Ishikawa (cell line): Measurements from ENCODE around the gene KBTBD3.

Experiments used
- CEBPB ChIP-seq: IDR thresholded peaks from 2 replicates; pipeline ENCODE4 v1.6.1; 2012
- CREB1 ChIP-seq: IDR thresholded peaks from 2 replicates; pipeline ENCODE4 v1.6.1; 2012; ENCODE audit warnings: low read depth
- EGR1 ChIP-seq: IDR thresholded peaks from 2 replicates; pipeline ENCODE4 v1.6.1; 2012
- EP300 ChIP-seq: IDR thresholded peaks from 2 replicates; pipeline ENCODE4 v1.6.1; 2012; ENCODE audit warnings: borderline replicate concordance
- FOXM1 ChIP-seq: IDR thresholded peaks from 2 replicates; pipeline ENCODE4 v1.6.1; 2012; ENCODE audit warnings: low read depth, borderline replicate concordance
- MAX ChIP-seq: IDR thresholded peaks from 2 replicates; pipeline ENCODE4 v1.6.1; 2012
- NFIC ChIP-seq: IDR thresholded peaks from 2 replicates; pipeline ENCODE4 v1.6.1; 2012
- RAD21 ChIP-seq: IDR thresholded peaks from 2 replicates; pipeline ENCODE4 v1.6.1; 2012; ENCODE audit warnings: low read depth
- REST ChIP-seq: IDR thresholded peaks from 2 replicates; pipeline ENCODE4 v1.6.1; 2012; ENCODE audit warnings: low read depth, mild to moderate bottlenecking
- TAF1 ChIP-seq: IDR thresholded peaks from 2 replicates; pipeline ENCODE4 v1.6.1; 2012; ENCODE audit warnings: low read depth, mild to moderate bottlenecking
- TCF12 ChIP-seq: IDR thresholded peaks from 2 replicates; pipeline ENCODE4 v1.6.1; 2012; ENCODE audit warnings: low read depth
- TEAD4 ChIP-seq: IDR thresholded peaks from 2 replicates; pipeline ENCODE4 v1.6.1; 2012
- USF1 ChIP-seq: IDR thresholded peaks from 2 replicates; pipeline ENCODE4 v1.6.1; 2012
- YY1 ChIP-seq: IDR thresholded peaks from 2 replicates; pipeline ENCODE4 v1.6.1; 2012; ENCODE audit warnings: low read depth
- ZBTB7A ChIP-seq: IDR thresholded peaks from 2 replicates; pipeline ENCODE4 v1.6.1; 2012; ENCODE audit warnings: low read depth

KBTBD3 gene

GRCh38 chr11:106101370-106101769 lies 24.2 kb upstream of the KBTBD3 start:
- TF ChIP-seq TCF12 (no peak), TAF1 (no peak), MAX (no peak)

GRCh38 chr11:106098893-106099553 lies 21.9 kb upstream of the KBTBD3 start:
- TF ChIP-seq EGR1 (no peak), EP300 (no peak), REST (no peak), TEAD4 (no peak), CREB1 (no peak), USF1 (no peak), MAX (no peak), RAD21 (no peak), TCF12 (no peak), YY1 (no peak), ZBTB7A (no peak), TAF1 (no peak)

- TF ChIP-seq RAD21 (no peak), YY1 (no peak), USF1 (no peak), FOXM1 (no peak), REST (no peak), EGR1 (no peak), ZBTB7A (no peak), EP300 (no peak), CEBPB (no peak), TEAD4 (no peak), NFIC (no peak), TAF1 (no peak), MAX (no peak), CREB1 (no peak), TCF12 (no peak)
These were observed 15.3 kb upstream of the KBTBD3 start for GRCh38 chr11:106092446-106092845.

- TF ChIP-seq YY1 (no peak), EGR1 (no peak), REST (no peak), USF1 (no peak), RAD21 (no peak), TAF1 (no peak), MAX (no peak), FOXM1 (no peak), ZBTB7A (no peak), EP300 (no peak), CEBPB (no peak), CREB1 (no peak), TCF12 (no peak)
These were observed 14.5 kb upstream of the KBTBD3 start for GRCh38 chr11:106091480-106092123.
